HG02588 (cell line): ENCODE results near the gene TIMM44.
"Not testable (repeated sequence)": the region's sequence is repeated elsewhere in the genome, so short reads cannot be mapped to it uniquely, and the experiment has no call there.

Experiments
- ATAC-seq: cut with Tn5 transposase; IDR thresholded peaks from one replicate; pipeline ENCODE4 v1.9.1; 2021; ENCODE audit warnings: mild to moderate bottlenecking, moderate library complexity; ENCODE audit not compliant: unreplicated experiment

Gene TIMM44

GRCh38 chr19:7977021-7977722 is 33.7 kb upstream of the TIMM44 start:
- ATAC-seq, result no peak

- ATAC-seq, result no peak
These were observed 33.0 kb upstream of the TIMM44 start for GRCh38 chr19:7976461-7976860.

GRCh38 chr19:7975037-7975436 is 31.6 kb upstream of the TIMM44 start:
- no peak for ATAC-seq

- no peak for ATAC-seq
These were observed 30.4 kb upstream of the TIMM44 start for GRCh38 chr19:7973883-7974282.

- no peak for ATAC-seq
These were observed 28.4 kb upstream of the TIMM44 start for GRCh38 chr19:7971553-7972520.

GRCh38 chr19:7970716-7971448 is 27.4 kb upstream of the TIMM44 start:
- no peak for ATAC-seq

DNA sequence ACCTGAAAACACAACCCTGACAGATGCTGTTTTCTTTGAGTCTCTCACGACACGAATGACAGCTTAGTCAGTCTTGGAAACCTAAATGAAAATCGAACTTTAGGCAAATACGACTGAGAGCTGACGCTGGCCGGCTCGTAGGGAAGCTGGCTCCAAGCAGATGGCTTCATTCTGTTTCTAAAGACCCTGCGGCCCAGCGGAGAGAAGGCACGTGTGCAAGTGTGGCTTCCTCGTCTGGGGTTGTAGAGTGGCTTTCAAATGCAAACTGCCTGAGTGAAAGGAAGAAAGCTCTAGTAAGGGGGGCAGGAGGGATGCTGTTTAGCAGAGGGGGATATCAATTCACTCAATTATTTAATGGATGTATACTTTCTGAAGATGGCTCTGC is 26.1 kb upstream of the TIMM44 start:
- ATAC-seq, result no peak

GRCh38 chr19:7968796-7969554 is 25.5 kb upstream of the TIMM44 start:
- no peak for ATAC-seq

- ATAC-seq, result no peak
These were observed 24.7 kb upstream of the TIMM44 start for GRCh38 chr19:7968008-7968795.

GRCh38 chr19:7965921-7966665 is 22.6 kb upstream of the TIMM44 start:
- no peak for ATAC-seq

- no peak for ATAC-seq
These were observed 21.9 kb upstream of the TIMM44 start for GRCh38 chr19:7965259-7965841.

- ATAC-seq, result no peak
These were observed 20.1 kb upstream of the TIMM44 start for GRCh38 chr19:7963566-7963965.

DNA sequence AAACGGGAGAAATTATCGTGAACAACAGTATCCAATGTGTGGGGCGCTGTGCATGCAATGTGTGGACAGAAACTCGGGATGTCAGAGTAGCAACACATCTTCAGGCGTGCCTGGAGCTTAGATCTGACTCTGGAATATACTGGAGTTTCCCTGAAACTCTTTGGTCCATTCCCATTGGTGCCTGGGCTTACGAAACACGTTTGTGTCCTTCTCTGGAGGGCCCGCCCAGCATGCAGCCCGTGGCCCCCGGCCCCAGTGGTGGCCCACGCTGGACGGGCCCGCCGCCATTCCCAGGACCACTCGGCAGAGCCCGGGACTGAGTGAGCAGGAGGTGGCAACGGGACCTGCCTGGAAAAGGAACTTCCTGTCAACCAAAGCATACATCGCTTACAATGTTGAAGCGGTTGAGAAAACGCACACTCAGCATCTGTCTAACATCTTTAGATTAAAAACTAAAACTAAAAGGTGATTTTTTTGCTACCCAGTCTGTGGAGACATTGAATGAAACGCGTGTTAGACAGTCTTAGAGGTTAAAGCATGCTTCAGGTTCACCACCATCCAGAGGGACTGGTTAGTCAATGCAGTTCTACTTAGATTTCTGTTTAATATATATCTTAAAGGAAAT is 19.3 kb upstream of the TIMM44 start:
- ATAC-seq, result no peak

GRCh38 chr19:7961920-7962626 is 18.6 kb upstream of the TIMM44 start:
- ATAC-seq, result no peak

DNA sequence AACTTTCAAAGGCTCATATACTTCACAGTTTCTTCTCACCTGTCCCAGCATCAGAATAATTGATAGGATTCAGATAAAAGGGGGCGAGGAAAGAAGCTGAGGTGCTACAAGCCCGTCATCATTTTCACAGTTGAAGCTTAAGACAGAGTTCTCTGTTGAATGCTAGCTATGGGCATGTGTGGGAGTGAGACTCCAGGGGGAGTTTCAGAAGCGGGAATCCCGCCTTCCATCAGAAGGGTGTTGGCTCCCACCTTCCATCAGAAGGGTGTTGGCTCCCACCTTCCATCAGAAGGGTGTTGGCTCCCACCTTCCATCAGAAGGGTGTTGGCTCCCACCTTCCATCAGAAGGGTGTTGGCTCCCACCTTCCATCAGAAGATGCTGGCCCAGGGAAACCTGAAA is 17.6 kb upstream of the TIMM44 start:
- not testable (repeated sequence) for ATAC-seq

GRCh38 chr19:7959211-7959610 is 15.7 kb upstream of the TIMM44 start:
- no peak for ATAC-seq

DNA sequence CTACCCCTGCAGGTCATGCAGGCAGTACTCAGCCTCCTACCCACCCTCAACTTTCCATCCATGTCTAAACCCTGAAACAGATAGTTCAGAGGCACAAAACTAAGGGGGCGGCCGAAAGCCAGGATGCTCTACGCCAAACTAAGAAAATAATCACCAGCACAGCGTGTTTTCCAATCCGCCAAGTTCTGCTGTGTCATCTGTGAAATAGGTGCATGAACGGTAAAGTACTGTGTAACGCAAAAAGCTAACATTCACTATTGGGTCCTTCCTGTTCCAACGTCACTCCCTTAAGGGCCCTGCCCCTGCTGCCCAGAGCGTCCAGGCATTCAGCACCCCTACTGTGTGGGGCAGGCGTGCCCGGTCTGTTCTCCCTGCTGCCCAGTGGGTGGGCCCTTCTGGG is 12.2 kb upstream of the TIMM44 start:
- no peak for ATAC-seq

GRCh38 chr19:7953576-7953975 is 10.1 kb upstream of the TIMM44 start:
- no peak for ATAC-seq
